Bronchial epithelial cell (primary cell): ENCODE measurements around the gene HLA-G. TPM values are rescaled to one million over a fixed set of nuclear protein-coding genes. Genes with fewer than 3 reads are reported as not detected.
A peak's percentile ranks its signal among the peaks of the same experiment; 100 is the strongest.

Source experiments
- DNase-seq: peaks from one replicate; pipeline ENCODE4 v3.0.0-alpha.2; 2010; ENCODE audit warnings: low read depth
- FAIRE-seq: peaks from 2 replicates; lab custom pipeline; 2011; peaks lifted over from hg19 to GRCh38; lab: Jason Lieb, UNC
- H3K27me3 ChIP-seq: 2 replicates; pipeline ENCODE4 v1.5.1; 2011; ENCODE audit warnings: low read length; ENCODE audit not compliant: control insufficient read depth, insufficient read depth
- H3K36me3 ChIP-seq: 2 replicates; pipeline ENCODE4 v1.5.1; 2011; ENCODE audit warnings: low read length; ENCODE audit not compliant: control insufficient read depth, insufficient read depth
- H3K4me3 ChIP-seq: 2 replicates; pipeline ENCODE4 v1.5.1; 2011; ENCODE audit warnings: mild to moderate bottlenecking, low read depth, low read length, control low read depth
- total RNA-seq: library from RNA; depleted of rRNA; stranded (reverse); fragments of >200 nt; gene quantifications from 2 replicates; pipeline ENCODE4 v1.2.1, GENCODE V29; 2014
- TF ChIP-seq, protein P1 (sequence below): IDR thresholded peaks from 2 replicates; pipeline ENCODE4 v1.5.1; 2011; ENCODE audit warnings: mild to moderate bottlenecking, moderate library complexity, low read length, control low read depth, inconsistent platforms; ENCODE audit not compliant: insufficient read depth, severe bottlenecking

Gene HLA-G
- total RNA-seq, 1 donor from 2014 or later: 13.2 TPM

- TF ChIP-seq, protein P1, sequence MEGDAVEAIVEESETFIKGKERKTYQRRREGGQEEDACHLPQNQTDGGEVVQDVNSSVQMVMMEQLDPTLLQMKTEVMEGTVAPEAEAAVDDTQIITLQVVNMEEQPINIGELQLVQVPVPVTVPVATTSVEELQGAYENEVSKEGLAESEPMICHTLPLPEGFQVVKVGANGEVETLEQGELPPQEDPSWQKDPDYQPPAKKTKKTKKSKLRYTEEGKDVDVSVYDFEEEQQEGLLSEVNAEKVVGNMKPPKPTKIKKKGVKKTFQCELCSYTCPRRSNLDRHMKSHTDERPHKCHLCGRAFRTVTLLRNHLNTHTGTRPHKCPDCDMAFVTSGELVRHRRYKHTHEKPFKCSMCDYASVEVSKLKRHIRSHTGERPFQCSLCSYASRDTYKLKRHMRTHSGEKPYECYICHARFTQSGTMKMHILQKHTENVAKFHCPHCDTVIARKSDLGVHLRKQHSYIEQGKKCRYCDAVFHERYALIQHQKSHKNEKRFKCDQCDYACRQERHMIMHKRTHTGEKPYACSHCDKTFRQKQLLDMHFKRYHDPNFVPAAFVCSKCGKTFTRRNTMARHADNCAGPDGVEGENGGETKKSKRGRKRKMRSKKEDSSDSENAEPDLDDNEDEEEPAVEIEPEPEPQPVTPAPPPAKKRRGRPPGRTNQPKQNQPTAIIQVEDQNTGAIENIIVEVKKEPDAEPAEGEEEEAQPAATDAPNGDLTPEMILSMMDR: no peak
- Histone ChIP-seq H3K27me3 (peaks cover 15% of the 10 kb centered on the region), H3K4me3 (no peak overlapping the region), H3K36me3 (no peaks in the 10 kb centered on the region)
- no peak for DNase-seq
- FAIRE-seq: no peak
Observed at GRCh38 chr6:29831776-29832175, 4.2 kb downstream of the HLA-G start.

DNA sequence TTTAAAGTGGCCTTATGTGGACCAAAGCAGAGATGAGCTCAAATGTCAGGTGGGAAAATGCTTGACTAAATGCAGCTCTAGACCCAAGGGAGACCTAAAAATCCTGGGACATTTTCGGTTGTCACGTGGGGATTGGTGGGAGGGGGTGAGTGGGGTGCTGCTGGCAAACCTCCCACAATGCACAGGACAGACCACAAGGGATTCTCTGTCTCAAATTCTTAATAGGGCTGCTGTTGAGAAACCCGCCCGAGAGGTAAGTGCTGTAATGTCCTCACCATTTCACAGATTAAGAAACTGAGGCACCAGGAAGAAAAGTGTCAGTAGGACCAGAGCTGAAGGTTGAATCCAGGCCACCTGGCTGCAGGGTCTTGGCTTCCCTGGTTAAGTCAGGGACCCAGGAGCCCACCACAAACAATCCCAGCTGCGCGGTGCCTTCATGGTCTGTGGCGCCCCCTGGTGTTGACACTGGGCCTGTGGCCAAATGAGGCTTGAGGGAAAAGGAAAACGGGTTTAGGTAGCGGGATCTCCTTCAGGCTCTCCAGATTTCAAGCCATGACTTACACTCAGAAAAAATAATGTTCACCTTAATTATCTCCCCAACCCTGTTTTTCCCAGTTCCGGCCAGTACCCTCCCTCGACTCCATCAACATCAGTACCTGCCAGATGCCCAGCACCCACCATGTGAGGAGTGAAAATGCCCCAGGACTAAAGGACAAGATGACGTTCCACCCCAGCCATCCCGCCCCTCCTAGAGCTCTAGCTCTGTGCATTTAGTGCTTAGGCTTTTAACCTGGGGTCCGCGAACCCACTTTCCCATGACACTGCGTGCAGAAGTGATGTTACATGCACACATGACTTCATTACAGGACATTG is 7.2 kb downstream of the HLA-G start:
- no peaks in the 10 kb centered on the region for H3K36me3 ChIP-seq
- FAIRE-seq (peak; percentile 76), DNase-seq (peak; percentile 8)
- TF ChIP-seq, protein P1: peak; percentile 86
- H3K27me3 ChIP-seq: peaks cover 17% of the 10 kb centered on the region
- no peak overlapping the region for H3K4me3 ChIP-seq

- no peaks in the 10 kb centered on the region for H3K36me3 ChIP-seq
- H3K27me3 ChIP-seq: peaks cover 11% of the 10 kb centered on the region
- TF ChIP-seq, protein P1: no peak
- H3K4me3 ChIP-seq: no peak overlapping the region
- DNase-seq (no peak), FAIRE-seq (no peak)
Observed at GRCh38 chr6:29839917-29840316, 12.3 kb downstream of the HLA-G start.

GRCh38 chr6:29841030-29841429 is 13.4 kb downstream of the HLA-G start:
- TF ChIP-seq, protein P1: no peak
- DNase-seq (no peak), FAIRE-seq (no peak)
- Histone ChIP-seq H3K4me3 (no peak overlapping the region), H3K27me3 (peaks cover 9% of the 10 kb centered on the region), H3K36me3 (no peaks in the 10 kb centered on the region)

GRCh38 chr6:29845405-29846006 is 17.9 kb downstream of the HLA-G start:
- FAIRE-seq: peak; percentile 94

More at GRCh38 chr6:29845405-29846006, 17.9 kb downstream of the HLA-G start:
- DNase-seq: peak; percentile 95
- Histone ChIP-seq H3K36me3 (no peaks in the 10 kb centered on the region), H3K27me3 (peaks cover 2% of the 10 kb centered on the region), H3K4me3 (no peak overlapping the region)
- TF ChIP-seq, protein P1: no peak
